Stimulated activated naive CD8-positive, alpha-beta T cell treated with anti-CD3 and anti-CD28 coated beads, Interleukin-15, Interleukin-2, amounts not matched to agents 100 ng/mL and 50 ng/mL, for 24 hours (primary cell): ENCODE data around the gene CEBPE.
A peak's percentile ranks its signal among the peaks of the same experiment; 100 is the strongest.
"Not testable (repeated sequence)": the region's sequence is repeated elsewhere in the genome, so short reads cannot be mapped to it uniquely, and the experiment has no call there.

ENCODE experiments used
- H3K27ac Mint-ChIP-seq: one replicate; pipeline ENCODE4 v1.8.0; 2021; ENCODE audit warnings: mild to moderate bottlenecking, mixed read lengths
- H3K27me3 Mint-ChIP-seq: one replicate; pipeline ENCODE4 v1.8.0; 2021; ENCODE audit warnings: mixed read lengths
- H3K36me3 Mint-ChIP-seq: one replicate; pipeline ENCODE4 v1.8.0; 2021; ENCODE audit warnings: low read depth, mixed read lengths
- H3K4me1 Mint-ChIP-seq: one replicate; pipeline ENCODE4 v1.8.0; 2021; ENCODE audit warnings: low read depth, mixed read lengths
- H3K4me3 Mint-ChIP-seq: one replicate; pipeline ENCODE4 v1.8.0; 2021; ENCODE audit warnings: mild to moderate bottlenecking, mixed read lengths
- H3K9me3 Mint-ChIP-seq: one replicate; pipeline ENCODE4 v1.8.0; 2021; ENCODE audit warnings: mixed read lengths

CEBPE gene

GRCh38 chr14:23119363-23120327 is 590 bp upstream of the CEBPE start:
- no peaks in the 10 kb centered on the region for H3K36me3 Mint-ChIP-seq
- H3K9me3 Mint-ChIP-seq, result no peaks in the 10 kb centered on the region
- H3K27ac Mint-ChIP-seq, result peak overlapping the region; percentile 74
- peaks cover 35% of the 10 kb centered on the region for H3K4me1 Mint-ChIP-seq
- H3K27me3 Mint-ChIP-seq, result no peaks in the 10 kb centered on the region
- H3K4me3 Mint-ChIP-seq, result no peak overlapping the region

GRCh38 chr14:23117371-23118020 is 1.6 kb downstream of the CEBPE start:
- Mint-ChIP-seq H3K4me3 (no peak overlapping the region), H3K36me3 (no peaks in the 10 kb centered on the region), H3K9me3 (no peaks in the 10 kb centered on the region), H3K27me3 (no peaks in the 10 kb centered on the region), H3K4me1 (peaks cover 35% of the 10 kb centered on the region), H3K27ac (no peak overlapping the region)

GRCh38 chr14:23115918-23116317 is 3.1 kb downstream of the CEBPE start:
- no peak overlapping the region for H3K4me3 Mint-ChIP-seq

GRCh38 chr14:23115039-23115731 is 3.9 kb downstream of the CEBPE start:
- no peak overlapping the region for H3K27ac Mint-ChIP-seq
- no peaks in the 10 kb centered on the region for H3K9me3 Mint-ChIP-seq
- H3K36me3 Mint-ChIP-seq, result no peaks in the 10 kb centered on the region
- H3K4me3 Mint-ChIP-seq, result no peak overlapping the region
- H3K4me1 Mint-ChIP-seq, result peaks cover 21% of the 10 kb centered on the region
- H3K27me3 Mint-ChIP-seq, result no peaks in the 10 kb centered on the region

More at GRCh38 chr14:23115918-23116317, 3.1 kb downstream of the CEBPE start:
- Mint-ChIP-seq H3K27me3 (no peaks in the 10 kb centered on the region), H3K36me3 (no peaks in the 10 kb centered on the region), H3K27ac (no peak overlapping the region), H3K9me3 (no peaks in the 10 kb centered on the region), H3K4me1 (peaks cover 28% of the 10 kb centered on the region)

GRCh38 chr14:23114669-23115038 is 4.4 kb downstream of the CEBPE start:
- no peak overlapping the region for H3K27ac Mint-ChIP-seq
- H3K9me3 Mint-ChIP-seq, result no peaks in the 10 kb centered on the region
- peaks cover 15% of the 10 kb centered on the region for H3K4me1 Mint-ChIP-seq
- no peaks in the 10 kb centered on the region for H3K36me3 Mint-ChIP-seq
- no peak overlapping the region for H3K4me3 Mint-ChIP-seq
- H3K27me3 Mint-ChIP-seq, result no peaks in the 10 kb centered on the region

GRCh38 chr14:23114120-23114458 is 5.0 kb downstream of the CEBPE start:
- H3K36me3 Mint-ChIP-seq, result no peaks in the 10 kb centered on the region
- no peak overlapping the region for H3K4me3 Mint-ChIP-seq
- H3K4me1 Mint-ChIP-seq, result peaks cover 10% of the 10 kb centered on the region
- no peaks in the 10 kb centered on the region for H3K9me3 Mint-ChIP-seq
- no peak overlapping the region for H3K27ac Mint-ChIP-seq
- no peaks in the 10 kb centered on the region for H3K27me3 Mint-ChIP-seq

- H3K27ac Mint-ChIP-seq, result no peak overlapping the region
- no peak overlapping the region for H3K4me3 Mint-ChIP-seq
- peaks cover 5% of the 10 kb centered on the region for H3K4me1 Mint-ChIP-seq
- no peaks in the 10 kb centered on the region for H3K27me3 Mint-ChIP-seq
- no peaks in the 10 kb centered on the region for H3K36me3 Mint-ChIP-seq
- no peaks in the 10 kb centered on the region for H3K9me3 Mint-ChIP-seq
These were observed 5.5 kb downstream of the CEBPE start for GRCh38 chr14:23113431-23114119.

- Mint-ChIP-seq H3K9me3 (no peaks in the 10 kb centered on the region), H3K4me1 (no peaks in the 10 kb centered on the region), H3K27ac (no peak overlapping the region), H3K36me3 (no peaks in the 10 kb centered on the region), H3K27me3 (no peaks in the 10 kb centered on the region), H3K4me3 (no peak overlapping the region)
These were observed 6.5 kb downstream of the CEBPE start for GRCh38 chr14:23112359-23113178.

- no peaks in the 10 kb centered on the region for H3K36me3 Mint-ChIP-seq
- no peak overlapping the region for H3K27ac Mint-ChIP-seq
- no peaks in the 10 kb centered on the region for H3K4me1 Mint-ChIP-seq
- H3K9me3 Mint-ChIP-seq, result no peaks in the 10 kb centered on the region
- no peaks in the 10 kb centered on the region for H3K27me3 Mint-ChIP-seq
- H3K4me3 Mint-ChIP-seq, result no peak overlapping the region
These were observed 8.3 kb downstream of the CEBPE start for GRCh38 chr14:23110579-23111365.

GRCh38 chr14:23109769-23110168 is 9.3 kb downstream of the CEBPE start:
- Mint-ChIP-seq H3K9me3 (no peaks in the 10 kb centered on the region), H3K27ac (no peak overlapping the region), H3K4me3 (no peak overlapping the region), H3K4me1 (no peaks in the 10 kb centered on the region), H3K36me3 (no peaks in the 10 kb centered on the region), H3K27me3 (no peaks in the 10 kb centered on the region)

- H3K27ac Mint-ChIP-seq, H3K4me1 Mint-ChIP-seq, H3K4me3 Mint-ChIP-seq, H3K27me3 Mint-ChIP-seq, H3K9me3 Mint-ChIP-seq, H3K36me3 Mint-ChIP-seq: not testable (repeated sequence)
These were observed 10.9 kb downstream of the CEBPE start for GRCh38 chr14:23108169-23108568.

GRCh38 chr14:23107620-23108019 is 11.4 kb downstream of the CEBPE start:
- H3K4me3 Mint-ChIP-seq, H3K27ac Mint-ChIP-seq, H3K4me1 Mint-ChIP-seq, H3K9me3 Mint-ChIP-seq, H3K27me3 Mint-ChIP-seq, H3K36me3 Mint-ChIP-seq: not testable (repeated sequence)

GRCh38 chr14:23106747-23107045 is 12.4 kb downstream of the CEBPE start:
- H3K36me3 Mint-ChIP-seq, result no peaks in the 10 kb centered on the region
- H3K27me3 Mint-ChIP-seq, result no peaks in the 10 kb centered on the region
- H3K27ac Mint-ChIP-seq, result no peak overlapping the region
- H3K9me3 Mint-ChIP-seq, result no peaks in the 10 kb centered on the region
- H3K4me3 Mint-ChIP-seq, result no peak overlapping the region
- no peaks in the 10 kb centered on the region for H3K4me1 Mint-ChIP-seq
